Activated gamma-delta T cell treated with anti-CD3 and anti-CD28 coated beads, Interleukin-2, amount 50 U/mL, for 16 hours (primary cell): ENCODE data around the gene NRP2.

ENCODE experiments used
- DNase-seq: peaks from one replicate; pipeline ENCODE4 v3.0.0-alpha.2; 2020; ENCODE audit warnings: low read depth

NRP2 gene

GRCh38 chr2:205775097-205775877 is 93.0 kb downstream of the NRP2 start:
- no peak for DNase-seq

DNA sequence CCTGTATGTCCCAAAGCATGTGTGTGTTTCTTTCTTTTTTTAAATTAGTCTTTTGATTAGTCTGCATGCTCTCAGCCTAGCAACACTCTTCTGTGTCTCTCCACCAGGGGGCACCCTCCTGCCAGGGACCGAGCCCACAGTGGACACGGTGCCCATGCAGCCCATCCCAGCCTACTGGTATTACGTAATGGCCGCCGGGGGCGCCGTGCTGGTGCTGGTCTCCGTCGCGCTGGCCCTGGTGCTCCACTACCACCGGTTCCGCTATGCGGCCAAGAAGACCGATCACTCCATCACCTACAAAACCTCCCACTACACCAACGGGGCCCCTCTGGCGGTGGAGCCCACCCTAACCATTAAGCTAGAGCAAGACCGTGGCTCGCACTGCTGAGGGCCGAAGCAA is 93.8 kb downstream of the NRP2 start:
- no peak for DNase-seq

- DNase-seq: no peak
Measured at GRCh38 chr2:205776720-205777119, 94.4 kb downstream of the NRP2 start.

- no peak for DNase-seq
Measured at GRCh38 chr2:205778356-205778755, 96.1 kb downstream of the NRP2 start.

- no peak for DNase-seq
Measured at GRCh38 chr2:205780645-205781044, 98.3 kb downstream of the NRP2 start.

DNA sequence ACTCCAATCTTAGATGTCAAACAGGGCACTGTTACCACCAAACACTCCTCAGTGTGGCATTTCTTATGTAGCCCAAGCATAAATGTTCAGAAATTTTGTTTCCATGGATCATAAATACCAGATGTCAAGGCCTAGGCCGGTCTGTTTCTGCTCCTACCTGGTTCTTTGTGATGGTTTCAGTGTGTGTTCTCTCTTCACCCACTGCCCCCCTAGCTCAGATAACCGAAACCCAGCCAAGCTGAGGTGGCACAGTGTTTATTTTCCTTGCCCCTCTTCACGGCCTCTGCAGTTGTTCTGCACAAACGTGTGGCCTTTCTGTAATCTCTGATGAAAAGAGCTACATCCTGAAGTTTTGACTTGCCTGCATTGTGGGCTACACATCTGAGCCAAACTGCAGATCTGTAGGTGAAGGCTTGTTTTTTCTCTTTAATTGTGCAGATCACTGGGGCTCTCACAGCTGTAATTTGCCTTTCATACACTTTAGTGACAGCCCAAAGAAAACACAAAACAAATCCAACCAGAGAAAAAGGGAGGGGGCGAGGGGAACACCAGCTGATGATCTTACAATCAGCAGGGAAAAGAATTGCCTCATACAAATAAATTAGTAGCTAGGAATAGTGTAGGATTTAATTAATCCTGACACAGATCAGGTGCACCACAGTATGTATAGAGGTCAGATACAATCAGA is 99.1 kb downstream of the NRP2 start:
- no peak for DNase-seq

DNA sequence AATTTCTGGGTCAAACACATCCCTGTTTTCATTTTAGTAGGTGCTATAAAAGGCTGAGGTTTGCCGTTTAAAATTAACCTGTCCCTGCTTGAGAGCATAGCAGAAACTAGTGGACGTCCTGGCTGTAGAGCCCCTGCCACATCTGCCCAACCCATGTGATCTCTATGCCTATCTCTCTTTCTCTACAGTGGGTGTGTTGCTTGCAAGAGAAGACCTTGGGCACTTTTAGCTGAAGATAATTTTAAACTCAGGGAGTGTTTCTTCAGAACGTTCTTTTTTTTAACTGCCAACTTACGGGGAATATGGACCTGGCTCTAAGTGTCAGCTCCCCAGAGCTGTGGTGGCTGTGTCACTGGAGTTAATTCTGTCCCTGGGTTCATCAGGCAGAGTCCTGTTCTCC is 100.6 kb downstream of the NRP2 start:
- DNase-seq: no peak

DNA sequence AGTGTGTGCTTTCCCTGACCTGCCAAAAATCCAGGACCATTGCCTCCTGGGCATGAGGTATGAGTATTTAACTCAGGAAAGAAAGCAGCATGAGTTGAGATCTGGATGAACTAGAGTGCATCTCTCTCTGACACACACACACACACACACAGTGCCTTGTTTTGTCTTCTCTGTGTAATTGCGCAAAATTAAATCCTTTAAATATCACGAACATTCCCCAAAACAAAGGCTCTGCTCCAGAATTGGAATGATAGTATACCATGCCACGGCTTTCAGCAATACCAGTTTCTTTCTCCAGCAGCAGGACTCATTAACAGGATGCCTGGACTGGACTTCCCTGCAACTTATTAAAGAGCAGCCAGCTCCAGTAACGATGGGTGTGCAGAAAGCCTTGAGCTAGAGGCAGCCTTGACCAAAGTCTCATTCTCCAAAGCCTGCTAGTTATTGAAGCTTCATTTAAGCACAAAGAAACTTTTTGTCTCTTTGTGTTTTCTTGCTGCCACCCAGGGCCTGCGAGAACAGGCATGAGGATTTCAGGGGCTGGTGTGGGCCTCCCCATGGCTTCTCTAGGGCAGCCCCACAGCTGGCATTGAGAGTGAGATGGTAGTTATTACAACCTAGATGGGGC is 101.7 kb downstream of the NRP2 start:
- no peak for DNase-seq

DNA sequence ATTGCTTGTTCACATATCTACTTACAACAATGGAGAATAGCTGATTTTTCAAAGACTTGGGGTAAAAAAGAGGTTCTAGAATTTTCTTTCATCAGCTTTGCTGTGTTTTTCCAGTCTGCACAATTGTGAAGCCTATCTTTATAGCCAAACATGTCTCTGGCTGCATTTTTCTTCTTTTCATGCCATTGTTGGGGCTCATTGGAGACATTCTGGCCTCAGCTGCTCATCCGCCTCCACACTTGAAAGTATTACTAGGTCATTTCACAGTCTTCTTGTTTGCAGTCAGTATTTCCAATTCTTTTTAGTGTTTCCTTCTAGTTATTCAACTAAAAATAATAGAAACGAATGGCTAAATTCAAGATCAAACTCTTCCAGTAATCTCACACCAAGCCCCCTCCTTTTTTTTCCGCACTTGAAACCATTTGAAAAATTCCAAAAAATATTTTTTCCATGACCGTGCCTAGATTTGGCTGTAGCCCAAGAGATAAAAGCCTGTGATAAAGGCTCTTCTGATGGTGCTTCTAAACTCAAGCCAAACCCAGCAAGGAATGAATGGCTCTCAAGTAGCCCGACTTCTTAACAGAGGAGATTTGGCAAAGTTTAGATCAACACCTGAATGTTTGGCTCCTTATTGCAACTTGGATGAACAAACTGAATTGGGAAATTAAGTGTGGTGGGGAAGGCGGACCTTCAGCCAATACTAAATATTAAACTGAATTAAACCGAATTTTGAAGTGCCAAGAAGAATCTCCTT is 103.4 kb downstream of the NRP2 start:
- no peak for DNase-seq

- no peak for DNase-seq
Measured at GRCh38 chr2:205786976-205787375, 104.7 kb downstream of the NRP2 start.

- no peak for DNase-seq
Measured at GRCh38 chr2:205787761-205788160, 105.5 kb downstream of the NRP2 start.

DNA sequence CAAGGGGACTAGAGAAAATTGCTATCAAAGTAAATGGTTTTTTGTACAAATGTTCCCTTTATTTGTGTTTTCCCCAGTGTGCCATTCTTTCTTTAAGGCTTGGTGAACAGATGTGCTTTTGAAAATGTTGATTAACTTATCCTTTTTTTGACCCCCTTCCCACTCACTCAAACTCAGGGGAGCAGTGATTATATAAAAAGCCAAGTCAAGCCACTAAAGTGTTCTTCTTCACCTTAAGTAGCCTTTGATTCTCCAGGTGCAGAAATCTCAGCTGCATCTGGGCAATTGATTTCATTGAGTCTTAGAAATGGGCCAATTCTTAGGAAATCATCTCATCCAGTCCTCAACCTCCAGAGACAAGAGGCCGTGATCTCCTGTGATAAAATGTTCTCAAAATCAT is 107.6 kb downstream of the NRP2 start:
- no peak for DNase-seq

DNA sequence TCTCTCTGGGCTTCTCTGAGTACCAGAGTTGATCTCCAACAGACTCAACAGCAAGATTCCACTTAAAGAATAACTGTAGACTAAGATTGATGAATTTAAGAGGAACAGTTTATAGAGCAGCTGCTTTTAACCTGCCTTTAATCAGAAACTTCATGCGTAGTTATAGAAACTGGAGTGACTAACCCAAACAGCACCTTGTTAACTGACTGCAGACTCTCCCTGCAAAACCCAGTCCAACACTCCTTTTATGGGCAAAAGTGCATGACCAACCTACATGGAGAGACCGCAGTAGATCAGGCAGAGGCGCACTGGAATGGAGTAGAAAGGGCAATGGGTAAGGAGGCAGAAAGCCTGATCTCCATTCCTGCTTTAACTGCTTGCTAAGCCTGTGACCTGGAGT is 110.6 kb downstream of the NRP2 start:
- DNase-seq: no peak

DNA sequence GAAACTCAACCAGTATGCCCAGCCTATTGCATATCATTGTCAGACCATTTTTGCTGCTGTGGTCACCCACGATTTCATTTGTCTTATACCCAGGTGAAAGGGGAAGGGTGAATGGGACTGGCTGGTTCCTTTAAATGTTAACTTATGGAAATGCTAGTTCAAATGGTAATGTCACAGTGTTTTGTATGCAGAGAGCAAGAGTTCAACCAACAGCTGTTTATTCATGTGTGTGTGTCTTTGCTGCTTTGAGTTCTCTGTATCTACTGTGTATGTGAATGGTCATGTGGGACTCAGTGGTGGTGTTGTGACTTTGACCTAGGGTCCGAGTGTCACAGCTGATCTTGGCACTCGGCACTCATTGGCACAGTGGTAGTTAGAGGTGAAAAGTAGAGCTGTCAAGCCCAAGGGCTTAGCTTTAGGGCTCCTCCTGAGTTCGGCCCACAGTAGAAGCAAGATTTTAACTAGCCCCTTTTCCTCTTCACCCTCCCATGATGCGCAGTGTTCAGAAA is 114.6 kb downstream of the NRP2 start:
- no peak for DNase-seq

- no peak for DNase-seq
Measured at GRCh38 chr2:205797866-205798265, 115.6 kb downstream of the NRP2 start.

DNA sequence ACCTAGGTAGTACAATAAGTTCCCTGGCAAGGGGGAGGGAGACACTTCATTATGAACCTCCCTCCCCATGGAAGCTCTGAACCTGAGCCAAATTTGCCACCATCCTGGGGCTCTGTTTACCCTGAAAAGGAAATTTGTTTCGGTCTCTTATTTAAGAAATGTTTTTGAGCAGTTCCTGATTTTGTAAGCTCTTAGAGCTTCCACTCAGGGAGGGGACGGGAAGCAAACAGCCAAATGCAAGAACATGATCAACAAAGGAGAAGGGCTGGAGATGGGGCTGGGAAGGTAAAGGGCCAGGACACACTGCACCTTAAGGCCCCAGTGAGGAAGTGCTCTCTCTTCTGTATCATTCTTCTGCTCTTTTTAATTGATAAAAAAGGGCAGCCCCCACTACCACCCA is 117.9 kb downstream of the NRP2 start:
- DNase-seq: no peak

- no peak for DNase-seq
Measured at GRCh38 chr2:205800773-205801172, 118.5 kb downstream of the NRP2 start.

GRCh38 chr2:205802065-205802464 is 119.8 kb downstream of the NRP2 start:
- DNase-seq: no peak

DNA sequence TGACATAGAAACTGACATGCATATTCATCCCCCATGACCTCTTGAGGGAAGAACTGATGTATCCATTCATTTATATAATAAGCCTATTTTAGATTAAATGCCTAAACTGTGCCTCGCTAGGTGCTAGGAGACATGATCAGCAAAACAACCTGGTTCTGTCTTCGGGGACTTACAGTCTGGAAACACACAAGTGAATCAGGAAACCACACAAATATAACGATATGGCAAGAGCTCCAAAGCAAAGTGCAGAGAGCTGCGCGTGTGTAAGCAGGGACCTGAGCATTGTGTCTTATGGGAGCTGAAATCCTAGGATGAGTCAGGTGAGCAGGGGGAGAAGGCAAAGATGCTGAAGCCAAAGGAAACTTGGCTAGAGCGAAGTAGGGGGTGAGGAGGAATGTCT is 120.6 kb downstream of the NRP2 start:
- no peak for DNase-seq

GRCh38 chr2:205803500-205803899 is 121.2 kb downstream of the NRP2 start:
- no peak for DNase-seq

DNA sequence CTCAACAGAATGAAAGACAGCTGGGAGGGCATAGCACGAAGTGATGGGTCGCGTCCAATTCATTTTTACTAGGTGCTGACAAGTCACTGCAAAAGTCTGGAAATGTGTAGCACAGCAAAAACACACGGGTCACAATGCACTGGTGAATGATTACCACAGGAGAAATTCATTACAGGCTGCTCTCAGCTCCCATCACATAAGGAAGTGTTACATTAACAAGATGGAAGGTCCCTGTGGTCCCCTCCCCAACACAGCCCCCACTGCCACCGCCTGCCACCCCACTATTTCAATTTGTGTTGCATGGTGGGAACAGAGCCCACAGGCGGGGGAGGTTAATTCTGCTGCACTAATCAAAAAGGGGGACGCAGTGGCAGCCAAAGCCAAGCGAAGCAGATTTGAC is 122.8 kb downstream of the NRP2 start:
- DNase-seq: no peak

DNA sequence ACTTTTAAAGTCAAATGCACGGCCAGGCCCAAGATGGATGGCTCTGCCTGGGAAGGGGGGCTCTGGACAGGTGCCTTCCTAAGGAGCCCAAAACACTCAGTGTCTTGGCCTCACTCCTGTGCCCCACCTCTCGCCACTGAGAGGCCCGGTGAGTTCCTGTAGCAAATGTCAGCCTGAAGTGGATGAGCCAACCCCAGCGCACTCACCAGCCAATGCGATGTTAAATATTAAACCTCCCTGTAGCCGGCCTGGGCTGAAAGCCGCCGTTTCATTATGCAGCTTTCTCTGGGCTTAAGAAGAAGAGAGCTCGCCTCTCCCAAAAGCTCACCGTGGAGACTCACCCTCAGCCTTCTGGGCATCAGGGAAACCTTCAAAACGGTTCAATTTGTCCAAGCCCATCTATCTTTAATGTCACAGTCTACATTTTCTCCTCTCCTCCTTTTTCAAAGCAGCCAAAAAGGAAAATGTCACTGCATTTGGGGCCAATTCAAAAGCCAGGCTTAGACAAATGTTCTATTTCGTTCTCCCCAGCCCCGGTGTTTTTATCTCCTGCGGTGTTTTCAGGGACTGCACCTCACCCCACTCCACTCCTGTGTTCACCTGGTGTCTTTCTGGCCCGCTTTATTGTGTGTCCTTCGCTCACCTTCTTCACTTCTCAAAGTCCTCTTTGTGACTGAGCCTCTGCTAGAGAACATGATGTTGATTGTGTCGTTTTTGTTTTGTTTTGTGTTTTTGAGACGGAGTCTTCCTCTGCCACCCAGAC is 124.0 kb downstream of the NRP2 start:
- DNase-seq: no peak
